ENCODE measurements around the gene AGFG1. TPM values are rescaled to one million over a fixed set of nuclear protein-coding genes. Genes with fewer than 3 reads are reported as not detected.

Gene AGFG1
- total RNA-seq, 6 donors from 2014 or later = 24.1 to 99.6 (median 71.2) TPM

DNA sequence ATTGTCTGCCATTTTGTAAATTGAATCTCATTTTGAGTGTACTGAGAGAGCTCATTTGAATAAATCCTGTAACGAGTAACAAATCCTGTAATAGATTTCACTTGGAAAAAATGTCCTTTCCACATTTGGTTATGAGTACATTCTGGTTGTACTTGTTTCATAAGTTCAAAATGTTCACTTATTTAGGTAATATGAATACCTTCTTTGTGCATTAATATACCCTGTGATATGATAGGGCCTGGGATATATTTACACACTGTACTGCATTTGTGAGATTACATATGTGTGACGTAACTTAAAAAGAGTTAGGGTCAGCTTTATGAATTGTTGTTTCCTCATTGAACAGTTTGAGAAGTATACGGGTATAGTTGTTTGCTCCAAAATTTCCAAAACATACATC, 16.1 kb downstream of the AGFG1 start:
- Histone ChIP-seq H3K4me3 (no peak overlapping the region), H3K27ac (no peak overlapping the region), H3K9me3 (peaks cover 0 to 3% (median 0%) of the 10 kb centered on the region in 4 donors), H3K36me3 (no peaks in the 10 kb centered on the region), H3K4me1 (peaks cover 8 to 24% (median 16%) of the 10 kb centered on the region in 4 donors), H3K27me3 (no peaks in the 10 kb centered on the region)
- DNase-seq = no peak
- WGBS, 2 donors = 87 to 93% methylated on average over 3 of the region's 3 CpGs
- ATAC-seq (ENCODE audit: low FRiP score in 2 of 2) = no peak
- TF ChIP-seq POLR2A (IDR thresholded peaks at IDR 0.05) = no peak
- TF ChIP-seq, protein P1, sequence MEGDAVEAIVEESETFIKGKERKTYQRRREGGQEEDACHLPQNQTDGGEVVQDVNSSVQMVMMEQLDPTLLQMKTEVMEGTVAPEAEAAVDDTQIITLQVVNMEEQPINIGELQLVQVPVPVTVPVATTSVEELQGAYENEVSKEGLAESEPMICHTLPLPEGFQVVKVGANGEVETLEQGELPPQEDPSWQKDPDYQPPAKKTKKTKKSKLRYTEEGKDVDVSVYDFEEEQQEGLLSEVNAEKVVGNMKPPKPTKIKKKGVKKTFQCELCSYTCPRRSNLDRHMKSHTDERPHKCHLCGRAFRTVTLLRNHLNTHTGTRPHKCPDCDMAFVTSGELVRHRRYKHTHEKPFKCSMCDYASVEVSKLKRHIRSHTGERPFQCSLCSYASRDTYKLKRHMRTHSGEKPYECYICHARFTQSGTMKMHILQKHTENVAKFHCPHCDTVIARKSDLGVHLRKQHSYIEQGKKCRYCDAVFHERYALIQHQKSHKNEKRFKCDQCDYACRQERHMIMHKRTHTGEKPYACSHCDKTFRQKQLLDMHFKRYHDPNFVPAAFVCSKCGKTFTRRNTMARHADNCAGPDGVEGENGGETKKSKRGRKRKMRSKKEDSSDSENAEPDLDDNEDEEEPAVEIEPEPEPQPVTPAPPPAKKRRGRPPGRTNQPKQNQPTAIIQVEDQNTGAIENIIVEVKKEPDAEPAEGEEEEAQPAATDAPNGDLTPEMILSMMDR (IDR thresholded peaks at IDR 0.05) = no peak
- TF ChIP-seq EP300 (IDR thresholded peaks at IDR 0.05) = no peak
- no peak for TF ChIP-seq POLR2AphosphoS5 (IDR thresholded peaks at IDR 0.05)

DNA sequence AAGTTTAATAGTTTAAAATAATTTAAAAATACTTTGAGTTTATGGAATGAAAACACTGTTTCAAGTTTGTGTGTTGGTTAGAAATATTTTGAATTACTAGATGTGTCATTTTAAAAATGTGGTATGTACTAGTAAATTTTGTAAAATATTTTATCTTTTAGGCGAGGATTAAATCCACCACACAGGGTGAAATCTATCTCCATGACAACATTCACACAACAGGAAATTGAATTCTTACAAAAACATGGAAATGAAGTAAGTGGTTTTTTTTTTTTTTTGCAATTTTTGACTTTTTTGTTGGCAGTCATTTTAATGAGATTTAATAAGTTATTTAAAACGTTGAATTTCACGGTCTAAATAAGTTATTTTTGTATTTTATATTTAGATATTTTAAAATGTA, 19.4 kb downstream of the AGFG1 start:
- Histone ChIP-seq H3K27me3 (no peaks in the 10 kb centered on the region), H3K4me1 (peaks cover 7 to 16% (median 11%) of the 10 kb centered on the region in 4 donors), H3K36me3 (peaks cover 0 to 9% (median 0%) of the 10 kb centered on the region in 4 donors), H3K9me3 (no peaks in the 10 kb centered on the region), H3K4me3 (no peak overlapping the region), H3K27ac (no peak overlapping the region)
- 85 to 90% methylated on average over 3 of the region's 3 CpGs for WGBS, 2 donors
- TF ChIP-seq EP300 (IDR thresholded peaks at IDR 0.05) = no peak
- no peak for TF ChIP-seq POLR2A (IDR thresholded peaks at IDR 0.05)
- TF ChIP-seq, protein P1 (IDR thresholded peaks at IDR 0.05) = no peak
- TF ChIP-seq POLR2AphosphoS5 (IDR thresholded peaks at IDR 0.05) = no peak
- DNase-seq (no peak), ATAC-seq (ENCODE audit: low FRiP score in 2 of 2) (no peak)

DNA sequence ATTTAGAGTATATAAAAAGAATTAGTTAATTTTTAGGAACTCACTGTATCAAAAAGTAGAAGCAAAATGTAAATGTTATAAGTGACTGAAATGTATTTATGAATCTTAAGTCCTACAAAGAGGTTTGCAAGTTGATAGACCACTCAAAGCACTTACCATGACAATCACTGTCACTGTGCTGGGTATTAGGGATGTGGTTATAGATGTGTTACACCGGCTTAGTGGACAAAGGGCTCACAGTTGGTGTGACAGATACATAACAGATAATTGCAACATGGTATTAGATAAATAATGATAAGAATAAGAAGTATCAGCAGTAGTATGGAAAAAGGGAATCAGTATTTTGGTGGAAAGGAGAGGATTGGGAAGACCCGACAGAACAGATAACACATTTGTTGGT, 21.6 kb downstream of the AGFG1 start:
- Histone ChIP-seq H3K27ac (no peak overlapping the region), H3K36me3 (peaks cover 0 to 9% (median 0%) of the 10 kb centered on the region in 4 donors), H3K4me3 (no peak overlapping the region), H3K27me3 (no peaks in the 10 kb centered on the region), H3K9me3 (no peaks in the 10 kb centered on the region), H3K4me1 (peaks cover 0 to 16% (median 6%) of the 10 kb centered on the region in 4 donors)
- ATAC-seq (ENCODE audit: low FRiP score in 2 of 2) = no peak
- DNase-seq = no peak
- TF ChIP-seq POLR2AphosphoS5 (IDR thresholded peaks at IDR 0.05) (no peak), EP300 (IDR thresholded peaks at IDR 0.05) (no peak)
- TF ChIP-seq, protein P1 (IDR thresholded peaks at IDR 0.05) = no peak
- WGBS, 2 donors = 86 to 88% methylated on average over 2 of the region's 2 CpGs

DNA sequence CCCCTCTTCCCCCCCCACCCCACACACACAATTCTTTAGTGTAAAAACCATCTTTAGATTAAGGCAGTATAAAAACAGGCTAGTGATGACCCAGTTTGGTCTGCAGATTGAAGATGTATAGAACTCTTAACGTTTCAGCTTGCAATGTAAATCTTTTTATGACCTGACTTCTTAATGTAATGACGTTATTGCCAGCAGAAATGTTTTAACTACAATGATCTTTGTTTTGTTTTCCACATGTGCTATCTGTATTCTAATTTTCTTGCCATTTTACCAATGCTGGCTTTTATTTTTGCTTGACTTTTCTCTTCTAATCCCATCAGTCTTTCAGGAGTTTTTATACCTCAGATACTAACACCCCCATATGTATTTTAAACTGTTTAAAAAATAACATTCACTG, 25.2 kb downstream of the AGFG1 start:
- H3K4me3 ChIP-seq = no peak overlapping the region
- H3K4me1 ChIP-seq = no peaks in the 10 kb centered on the region
- H3K36me3 ChIP-seq = peaks cover 0 to 9% (median 0%) of the 10 kb centered on the region in 4 donors
- 81 to 87% methylated on average over 2 of the region's 2 CpGs for WGBS, 2 donors
- ATAC-seq (ENCODE audit: low FRiP score in 2 of 2) (no peak), DNase-seq (no peak)
- H3K9me3 ChIP-seq = no peaks in the 10 kb centered on the region
- H3K27ac ChIP-seq = no peak overlapping the region
- TF ChIP-seq, protein P1 (IDR thresholded peaks at IDR 0.05) = no peak
- TF ChIP-seq POLR2A (IDR thresholded peaks at IDR 0.05) (no peak), POLR2AphosphoS5 (IDR thresholded peaks at IDR 0.05) (no peak), EP300 (IDR thresholded peaks at IDR 0.05) (no peak)
- no peaks in the 10 kb centered on the region for H3K27me3 ChIP-seq

DNA sequence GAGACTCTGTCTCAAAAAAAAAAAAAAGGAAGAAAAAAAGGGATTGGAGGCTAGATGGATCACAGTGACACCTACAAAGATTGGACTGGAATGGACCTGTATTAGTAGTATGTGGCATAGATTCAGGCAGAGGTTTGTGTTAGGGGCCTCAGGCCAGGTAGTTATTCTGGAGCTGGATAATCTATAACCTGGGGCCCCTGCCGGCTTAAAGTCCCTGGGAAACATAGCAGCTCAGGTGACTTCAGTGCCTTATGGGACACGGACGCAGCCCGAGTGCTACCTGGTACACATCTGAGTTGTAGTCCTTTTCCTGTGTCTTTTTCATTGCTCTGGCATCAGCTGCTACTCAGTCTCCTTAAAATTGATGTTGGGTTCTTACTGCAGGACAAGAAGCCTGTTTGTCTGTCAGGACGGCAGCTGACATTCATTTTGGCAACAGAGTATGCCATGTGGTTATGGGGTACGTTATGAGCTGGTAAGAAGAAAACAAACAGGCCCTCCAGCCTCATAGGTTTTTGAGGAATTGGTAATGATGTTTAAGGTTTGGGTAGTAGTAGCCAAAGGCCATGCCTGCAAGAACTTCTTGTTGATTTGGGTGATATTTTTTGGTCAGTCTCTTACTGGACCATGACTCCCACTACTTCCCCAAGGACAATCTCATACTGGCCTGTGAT, 27.8 kb downstream of the AGFG1 start:
- H3K4me3 ChIP-seq = no peak overlapping the region
- H3K27me3 ChIP-seq = no peaks in the 10 kb centered on the region
- TF ChIP-seq EP300 (IDR thresholded peaks at IDR 0.05) (no peak), POLR2A (IDR thresholded peaks at IDR 0.05) (no peak), POLR2AphosphoS5 (IDR thresholded peaks at IDR 0.05) (no peak)
- TF ChIP-seq, protein P1 (IDR thresholded peaks at IDR 0.05) = no peak
- H3K4me1 ChIP-seq = peaks cover 16 to 19% (median 18%) of the 10 kb centered on the region in 4 donors
- H3K9me3 ChIP-seq = no peaks in the 10 kb centered on the region
- no peak for DNase-seq
- H3K27ac ChIP-seq = no peak overlapping the region
- H3K36me3 ChIP-seq = peaks cover 0 to 9% (median 0%) of the 10 kb centered on the region in 4 donors
- no peak for ATAC-seq (ENCODE audit: low FRiP score in 2 of 2)
- 92 to 93% methylated on average over 6 of the region's 6 CpGs for WGBS, 2 donors

Data from upper lobe of left lung (tissue), 6 donors.